Cardiac muscle cell (in vitro differentiated cells and primary cell): ENCODE data around the gene TRA2B. TPM values are rescaled to one million over a fixed set of nuclear protein-coding genes. Genes with fewer than 3 reads are reported as not detected.

Source experiments
- DNase-seq, 2 donors: peaks; one replicate each; pipeline versions ENCODE4 v3.0.0 to v3.0.0-alpha.2; 2010 to 2017; ENCODE audit warnings: low read depth in 1 of 2, low spot score in 1 of 2
- H3K27ac ChIP-seq: fragments of 200-600 bp; sonication (generic); 2 replicates; pipeline ENCODE4 v1.5.1; 2016
- H3K27me3 ChIP-seq: fragments of 200-600 bp; sonication (generic); 2 replicates; pipeline ENCODE4 v1.6.0; 2016; ENCODE audit warnings: control low read depth
- H3K36me3 ChIP-seq: fragments of 200-600 bp; sonication (generic); 2 replicates; pipeline ENCODE4 v1.5.1; 2016; ENCODE audit warnings: control low read depth
- H3K4me1 ChIP-seq: fragments of 200-600 bp; sonication (generic); 2 replicates; pipeline ENCODE4 v1.8.1; 2017; ENCODE audit warnings: low read depth, mild to moderate bottlenecking, mixed run types
- H3K4me3 ChIP-seq: fragments of 200-600 bp; sonication (generic); 2 replicates; pipeline ENCODE4 v1.5.1; 2016; ENCODE audit warnings: mild to moderate bottlenecking
- H3K9me3 ChIP-seq: fragments of 200-600 bp; sonication (generic); 2 replicates; pipeline ENCODE4 v1.5.1; 2017; ENCODE audit warnings: low read depth, mild to moderate bottlenecking, control low read depth
- polyA plus RNA-seq: library from polyadenylated mRNA; unstranded; fragments of >200 nt; fragmentation: Nextera tagmentation; extraction: Ambion mirVana; gene quantifications from 2 replicates; pipeline ENCODE4 v1.2.1, GENCODE V29; 2016
- total RNA-seq: library from RNA; depleted of rRNA; stranded (reverse); fragments of >200 nt; gene quantifications from 2 replicates; pipeline ENCODE4 v1.2.3, GENCODE V29; 2016
- TF ChIP-seq, protein P1 (sequence below): IDR thresholded peaks from 2 replicates; pipeline ENCODE4 v1.5.1; 2012; ENCODE audit warnings: low read depth, mild to moderate bottlenecking, low read length

Gene TRA2B
- total and polyA plus RNA-seq, 2 experiments from 2014 or later = 129 to 320 TPM

DNA sequence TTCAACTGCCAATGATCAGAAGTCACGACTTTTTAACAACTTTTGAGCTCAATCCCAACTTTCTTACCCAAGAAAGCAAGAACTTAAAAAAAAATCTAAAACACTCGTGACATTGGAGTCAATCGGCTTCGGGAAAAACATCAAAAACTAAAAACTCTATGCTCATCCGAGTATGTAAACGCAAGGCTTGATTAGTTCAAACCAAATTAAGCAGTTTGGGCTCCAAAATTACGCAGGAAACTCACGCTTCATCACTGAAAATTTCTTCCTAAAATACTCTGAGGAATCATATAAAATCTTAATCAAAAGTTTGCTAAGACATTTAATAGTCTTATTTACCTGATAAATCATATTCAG lies 1.6 kb downstream of the TRA2B start:
- TF ChIP-seq, protein P1, sequence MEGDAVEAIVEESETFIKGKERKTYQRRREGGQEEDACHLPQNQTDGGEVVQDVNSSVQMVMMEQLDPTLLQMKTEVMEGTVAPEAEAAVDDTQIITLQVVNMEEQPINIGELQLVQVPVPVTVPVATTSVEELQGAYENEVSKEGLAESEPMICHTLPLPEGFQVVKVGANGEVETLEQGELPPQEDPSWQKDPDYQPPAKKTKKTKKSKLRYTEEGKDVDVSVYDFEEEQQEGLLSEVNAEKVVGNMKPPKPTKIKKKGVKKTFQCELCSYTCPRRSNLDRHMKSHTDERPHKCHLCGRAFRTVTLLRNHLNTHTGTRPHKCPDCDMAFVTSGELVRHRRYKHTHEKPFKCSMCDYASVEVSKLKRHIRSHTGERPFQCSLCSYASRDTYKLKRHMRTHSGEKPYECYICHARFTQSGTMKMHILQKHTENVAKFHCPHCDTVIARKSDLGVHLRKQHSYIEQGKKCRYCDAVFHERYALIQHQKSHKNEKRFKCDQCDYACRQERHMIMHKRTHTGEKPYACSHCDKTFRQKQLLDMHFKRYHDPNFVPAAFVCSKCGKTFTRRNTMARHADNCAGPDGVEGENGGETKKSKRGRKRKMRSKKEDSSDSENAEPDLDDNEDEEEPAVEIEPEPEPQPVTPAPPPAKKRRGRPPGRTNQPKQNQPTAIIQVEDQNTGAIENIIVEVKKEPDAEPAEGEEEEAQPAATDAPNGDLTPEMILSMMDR = no peak
- peaks cover 33% of the 10 kb centered on the region for H3K4me1 ChIP-seq
- H3K4me3 ChIP-seq = peak overlapping the region; percentile 97
- DNase-seq = no peak
- H3K9me3 ChIP-seq = no peaks in the 10 kb centered on the region
- H3K27ac ChIP-seq = peak overlapping the region; percentile 99
- H3K36me3 ChIP-seq = peaks cover 3% of the 10 kb centered on the region
- no peaks in the 10 kb centered on the region for H3K27me3 ChIP-seq

DNA sequence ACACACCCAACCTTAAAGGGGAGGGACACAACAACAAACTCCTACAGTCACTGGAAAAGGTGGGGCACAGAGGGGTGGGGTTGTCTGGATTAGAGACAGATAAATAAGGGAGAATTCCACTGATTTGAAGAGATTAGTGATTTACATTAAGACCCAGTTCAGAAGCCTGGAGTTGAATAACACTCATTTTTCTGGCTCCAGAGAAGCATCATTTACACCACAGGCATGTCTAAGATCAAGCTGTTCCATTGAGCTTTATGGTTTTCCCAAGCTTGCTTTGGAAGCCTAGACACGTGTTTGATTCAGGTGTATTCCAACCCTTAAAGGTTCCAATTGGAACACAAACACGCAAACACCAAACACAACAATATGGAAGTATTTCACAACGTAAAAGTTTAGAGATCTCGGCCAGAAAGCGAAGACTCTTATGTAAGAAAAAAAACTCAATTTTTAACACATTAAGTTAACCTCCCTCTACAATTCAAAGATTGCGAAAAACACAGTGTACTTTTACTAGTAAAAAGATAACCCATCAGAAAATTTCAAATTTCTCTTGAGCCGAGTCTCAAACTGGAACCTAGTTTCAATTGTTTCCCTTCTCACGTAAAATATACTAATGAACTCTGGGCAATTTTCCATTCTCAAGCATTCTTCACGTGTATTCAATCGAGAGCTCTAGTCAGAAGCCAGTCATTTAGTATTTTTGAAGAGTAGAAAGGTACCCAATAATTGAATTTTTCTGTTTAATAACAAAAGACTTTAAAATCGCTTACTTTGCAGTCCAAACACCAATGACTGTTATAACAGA lies 2.1 kb downstream of the TRA2B start:
- H3K27ac ChIP-seq = peak overlapping the region; percentile 99
- DNase-seq = no peak

DNA sequence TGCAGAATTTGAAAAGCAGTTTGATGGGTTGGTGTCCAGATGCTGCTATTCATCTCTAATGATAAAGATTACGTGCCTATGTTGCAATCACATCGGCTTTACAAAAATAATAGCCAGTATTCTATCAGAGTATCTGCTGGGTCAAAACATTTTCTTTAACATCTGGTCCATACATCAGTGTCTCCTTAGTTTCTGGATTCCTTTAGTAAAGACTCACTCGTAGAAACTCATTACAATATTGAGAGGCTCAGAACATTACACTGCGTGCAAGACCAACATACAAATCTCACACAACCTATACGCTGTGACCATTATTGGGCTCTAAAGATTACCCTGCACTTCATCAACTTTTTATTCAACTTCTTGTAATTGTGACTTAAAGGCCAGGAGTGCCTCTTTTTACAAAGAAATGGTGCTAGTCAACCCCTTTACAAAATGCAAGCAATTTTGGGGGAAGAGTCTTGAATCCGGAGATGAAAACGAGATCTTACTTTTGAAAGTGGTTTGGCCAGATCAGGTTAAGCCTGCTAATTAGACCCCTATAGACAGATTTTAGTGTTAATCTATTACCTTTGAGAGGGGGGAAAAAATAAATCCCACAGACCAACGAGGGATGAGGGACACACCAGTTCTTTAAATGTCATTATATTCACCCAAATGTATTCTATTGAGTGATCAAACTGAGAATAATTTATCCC lies 2.9 kb downstream of the TRA2B start:
- Histone ChIP-seq H3K27ac (no peak overlapping the region), H3K9me3 (no peaks in the 10 kb centered on the region), H3K36me3 (peaks cover 8% of the 10 kb centered on the region), H3K4me1 (peaks cover 46% of the 10 kb centered on the region), H3K27me3 (no peaks in the 10 kb centered on the region), H3K4me3 (peak overlapping the region; percentile 97)
- TF ChIP-seq, protein P1 = no peak
- DNase-seq = no peak

More for the DNA sequence above, 2.1 kb downstream of the TRA2B start:
- H3K4me3 ChIP-seq = peak overlapping the region; percentile 97
- H3K36me3 ChIP-seq = peaks cover 8% of the 10 kb centered on the region
- H3K4me1 ChIP-seq = peaks cover 38% of the 10 kb centered on the region
- TF ChIP-seq, protein P1 = no peak
- no peaks in the 10 kb centered on the region for H3K9me3 ChIP-seq
- no peaks in the 10 kb centered on the region for H3K27me3 ChIP-seq

DNA sequence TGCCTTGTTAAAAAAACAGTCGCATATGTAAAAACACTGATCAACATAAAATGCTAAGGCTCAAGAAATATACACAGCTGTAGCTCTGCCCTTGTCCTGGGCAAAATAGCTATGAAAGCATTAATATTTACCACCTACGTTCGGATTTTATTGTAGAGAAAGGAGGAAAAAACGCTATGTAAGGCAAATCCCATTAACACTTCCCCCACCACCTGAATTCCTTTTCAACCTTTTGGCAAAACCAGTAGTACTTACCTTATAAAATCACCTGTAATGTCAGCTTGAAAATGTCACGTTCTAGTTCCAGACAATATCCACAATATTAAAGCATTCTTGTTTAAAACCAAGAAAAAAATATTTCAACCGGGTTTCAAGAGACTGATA lies 3.6 kb downstream of the TRA2B start:
- TF ChIP-seq, protein P1 = no peak
- Histone ChIP-seq H3K36me3 (peaks cover 8% of the 10 kb centered on the region), H3K27me3 (no peaks in the 10 kb centered on the region), H3K4me1 (peaks cover 53% of the 10 kb centered on the region), H3K27ac (peak overlapping the region; percentile 14), H3K4me3 (peak overlapping the region; percentile 97), H3K9me3 (no peaks in the 10 kb centered on the region)
- DNase-seq = no peak

DNA sequence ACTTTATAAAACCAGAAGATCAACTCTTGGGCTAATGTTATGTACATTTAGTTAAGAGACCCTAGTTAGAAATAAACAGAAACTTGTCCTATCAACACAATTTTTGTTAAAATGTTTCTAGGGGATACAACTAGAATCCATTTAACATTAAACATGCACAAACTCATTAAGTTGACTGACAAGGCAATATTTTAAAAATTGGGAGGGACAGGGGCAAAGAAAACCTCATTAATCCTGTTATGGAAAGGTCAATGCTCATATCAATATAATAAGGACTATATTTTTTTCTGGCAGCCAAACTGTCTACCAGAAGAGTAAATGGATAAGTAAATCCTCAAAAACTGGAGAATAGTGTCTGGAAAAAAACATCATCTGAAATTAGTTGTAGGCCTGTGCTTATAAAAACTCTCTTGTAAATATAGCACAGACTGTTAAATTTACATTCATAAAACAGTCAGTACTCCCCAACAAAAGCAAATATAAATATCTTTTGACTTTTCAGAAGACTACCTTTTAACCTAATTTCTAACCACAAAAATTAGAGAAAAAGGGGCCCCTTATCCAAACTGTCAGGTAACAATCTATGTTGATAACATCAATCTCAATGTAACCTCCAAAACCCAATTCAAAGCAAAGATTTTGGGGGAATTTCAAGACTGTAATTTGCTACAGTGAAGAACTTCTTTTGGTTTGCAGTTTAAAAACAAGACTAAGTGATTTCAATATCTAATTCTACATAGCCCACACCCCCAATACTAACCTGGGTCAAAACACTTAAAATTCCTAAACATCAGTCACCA lies 4.2 kb downstream of the TRA2B start:
- peaks cover 8% of the 10 kb centered on the region for H3K36me3 ChIP-seq
- H3K27me3 ChIP-seq = no peaks in the 10 kb centered on the region
- H3K27ac ChIP-seq = peak overlapping the region; percentile 14
- no peaks in the 10 kb centered on the region for H3K9me3 ChIP-seq
- TF ChIP-seq, protein P1 = no peak
- DNase-seq = no peak
- H3K4me3 ChIP-seq = peak overlapping the region; percentile 97
- peaks cover 59% of the 10 kb centered on the region for H3K4me1 ChIP-seq
